ENCODE results near the gene ZSCAN2.
"Not testable (repeated sequence)": the region's sequence is repeated elsewhere in the genome, so short reads cannot be mapped to it uniquely, and the experiment has no call there.

ZSCAN2 gene

GRCh38 chr15:84600687-84601554 is at the start of gene ZSCAN2:
TSS of gene ZSCAN2 (plus strand) at chr15:84601009. CDS start at chr15:84603928, 2,919 bp downstream.
- DNase-seq = peak; percentile 92

GRCh38 chr15:84551624-84552023 is 49.2 kb upstream of the ZSCAN2 start:
- DNase-seq = not testable (repeated sequence)

GRCh38 chr15:84552896-84553295 is 47.9 kb upstream of the ZSCAN2 start:
- no peak for DNase-seq

- not testable (repeated sequence) for DNase-seq
Measured at GRCh38 chr15:84556690-84557089, 44.1 kb upstream of the ZSCAN2 start.

- not testable (repeated sequence) for DNase-seq
Measured at GRCh38 chr15:84568021-84568420, 32.8 kb upstream of the ZSCAN2 start.

- peak; percentile 40 for DNase-seq
Measured at GRCh38 chr15:84570164-84570735, 30.6 kb upstream of the ZSCAN2 start.

- no peak for DNase-seq
Measured at GRCh38 chr15:84572231-84572630, 28.6 kb upstream of the ZSCAN2 start.

- no peak for DNase-seq
Measured at GRCh38 chr15:84575493-84575892, 25.3 kb upstream of the ZSCAN2 start.

GRCh38 chr15:84577891-84578290 is 22.9 kb upstream of the ZSCAN2 start:
- DNase-seq = not testable (repeated sequence)

- DNase-seq = not testable (repeated sequence)
Measured at GRCh38 chr15:84579261-84579721, 21.5 kb upstream of the ZSCAN2 start.

GRCh38 chr15:84581676-84582428 is 19.0 kb upstream of the ZSCAN2 start:
- not testable (repeated sequence) for DNase-seq

- no peak for DNase-seq
Measured at GRCh38 chr15:84582583-84583157, 18.1 kb upstream of the ZSCAN2 start.

GRCh38 chr15:84583921-84584320 is 16.9 kb upstream of the ZSCAN2 start:
- DNase-seq = not testable (repeated sequence)

GRCh38 chr15:84586696-84587095 is 14.1 kb upstream of the ZSCAN2 start:
- DNase-seq = no peak

- DNase-seq = peak; percentile 86
Measured at GRCh38 chr15:84588053-84588874, 12.5 kb upstream of the ZSCAN2 start.

GRCh38 chr15:84590406-84590805 is 10.4 kb upstream of the ZSCAN2 start:
- no peak for DNase-seq

GRCh38 chr15:84591815-84592214 is 9.0 kb upstream of the ZSCAN2 start:
- DNase-seq = no peak

- no peak for DNase-seq
Measured at GRCh38 chr15:84594617-84595290, 6.1 kb upstream of the ZSCAN2 start.

GRCh38 chr15:84595660-84596059 is 5.1 kb upstream of the ZSCAN2 start:
- no peak for DNase-seq

- DNase-seq = no peak
Measured at GRCh38 chr15:84597296-84597695, 3.5 kb upstream of the ZSCAN2 start.

GRCh38 chr15:84598250-84598649 is 2.6 kb upstream of the ZSCAN2 start:
- DNase-seq = peak; percentile 69

Data from CD4-positive, alpha-beta T cell treated with Interleukin-21 for 1 hour (primary cell).